Measurements from ENCODE around the gene WARS2. TPM values are rescaled to one million over a fixed set of nuclear protein-coding genes. Genes with fewer than 3 reads are reported as not detected.
A peak's percentile ranks its signal among the peaks of the same experiment; 100 is the strongest.

Gene WARS2
- total RNA-seq, 4 donors from 2014 or later, result 5.8 to 16.5 (median 6.5) TPM

GRCh38 chr1:119086830-119087229 is 53.6 kb downstream of the WARS2 start:
- in situ Hi-C loops (cut with MboI; ENCODE audit: low sequenced_read_pairs in 4 of 4) (no loop called here), intact Hi-C loops (cut with DNase I; ENCODE audit: low total_unique reads) (no loop called here)

DNA sequence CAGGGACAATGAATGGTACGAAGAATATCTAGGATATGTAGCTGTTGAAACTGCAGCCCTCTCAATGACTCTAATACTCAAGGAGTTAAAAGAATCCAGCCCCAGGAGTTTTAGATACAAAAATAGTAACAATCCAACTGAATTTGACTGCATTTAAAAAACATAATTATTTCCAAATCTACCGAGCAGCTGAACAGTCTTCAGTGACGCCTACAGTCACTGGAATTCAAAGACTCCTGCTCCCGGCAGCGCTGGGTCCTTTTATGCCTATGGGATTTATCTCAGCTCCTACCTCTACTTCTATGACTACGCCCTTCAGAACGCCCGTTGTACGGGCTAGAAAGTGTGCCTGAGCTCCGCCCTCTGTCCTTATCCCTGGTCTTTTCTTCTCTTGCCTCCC is 55.7 kb downstream of the WARS2 start:
- intact Hi-C loops (cut with DNase I; ENCODE audit: low total_unique reads), result no loop called here

More at GRCh38 chr1:119086830-119087229, 53.6 kb downstream of the WARS2 start:
- H3K27ac ChIP-seq, result no peak overlapping the region
- H3K27me3 ChIP-seq, result no peaks in the 10 kb centered on the region
- no peak for ATAC-seq
- no peaks in the 10 kb centered on the region for H3K36me3 ChIP-seq
- no peak overlapping the region for H3K4me3 ChIP-seq
- DNase-seq, result no peak
- no peak for TF ChIP-seq CTCF (IDR thresholded peaks at IDR 0.05 in 4 of 5, conservative IDR thresholded peaks at IDR 0.05 in 1 of 5)
- TF ChIP-seq POLR2A (IDR thresholded peaks at IDR 0.05), result no peak
- H3K4me1 ChIP-seq, result peaks cover 10 to 11% of the 10 kb centered on the region in 2 donors
- H3K9me3 ChIP-seq, result no peaks in the 10 kb centered on the region

GRCh38 chr1:119083980-119084379 is 56.5 kb downstream of the WARS2 start:
- in situ Hi-C loops (cut with MboI; ENCODE audit: low sequenced_read_pairs in 4 of 4), result no loop called here
- Histone ChIP-seq H3K36me3 (no peaks in the 10 kb centered on the region), H3K9me3 (no peaks in the 10 kb centered on the region), H3K27ac (no peak overlapping the region), H3K4me3 (peak overlapping the region in 1 of 4 donors; percentile 2), H3K27me3 (no peaks in the 10 kb centered on the region), H3K4me1 (peaks cover 4 to 9% of the 10 kb centered on the region in 2 donors)
- ATAC-seq (no peak), DNase-seq (no peak)
- intact Hi-C loops (cut with DNase I; ENCODE audit: low total_unique reads), result no loop called here
- TF ChIP-seq POLR2A (IDR thresholded peaks at IDR 0.05), result no peak

More for the DNA sequence above, 55.7 kb downstream of the WARS2 start:
- no peaks in the 10 kb centered on the region for H3K9me3 ChIP-seq
- TF ChIP-seq POLR2A (IDR thresholded peaks at IDR 0.05) (no peak), CTCF (IDR thresholded peaks at IDR 0.05 in 4 of 5, conservative IDR thresholded peaks at IDR 0.05 in 1 of 5) (no peak)
- peak overlapping the region in 1 of 4 donors; percentile 4 for H3K27ac ChIP-seq
- in situ Hi-C loops (cut with MboI; ENCODE audit: low sequenced_read_pairs in 4 of 4), result no loop called here
- H3K4me3 ChIP-seq, result no peak overlapping the region
- DNase-seq, result no peak
- no peaks in the 10 kb centered on the region for H3K36me3 ChIP-seq
- ATAC-seq, result no peak
- H3K4me1 ChIP-seq, result peaks cover 4 to 9% of the 10 kb centered on the region in 2 donors
- no peaks in the 10 kb centered on the region for H3K27me3 ChIP-seq

DNA sequence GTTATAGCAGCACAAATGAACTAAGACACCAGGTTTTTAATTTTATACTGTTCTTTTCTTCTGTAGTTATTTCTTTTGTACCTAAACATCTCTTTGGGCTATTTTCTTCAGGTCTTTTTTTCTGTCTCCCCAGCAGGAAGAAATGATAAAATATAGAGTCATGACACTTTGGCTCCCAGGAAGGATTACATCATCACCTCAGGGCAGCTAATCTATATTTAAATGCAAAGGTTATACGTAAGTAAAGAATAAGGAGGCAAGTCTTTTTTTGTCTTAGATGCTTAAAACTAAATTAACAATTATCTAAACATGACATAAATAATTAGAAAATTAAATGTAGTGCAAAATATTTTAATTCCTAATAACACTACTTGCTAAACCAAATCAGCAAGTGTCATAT is 57.0 kb downstream of the WARS2 start:
- Histone ChIP-seq H3K4me3 (no peak overlapping the region), H3K27ac (no peak overlapping the region), H3K36me3 (no peaks in the 10 kb centered on the region), H3K4me1 (peaks cover under 1 to 9% of the 10 kb centered on the region in 2 donors), H3K27me3 (no peaks in the 10 kb centered on the region), H3K9me3 (no peaks in the 10 kb centered on the region)
- intact Hi-C loops (cut with DNase I; ENCODE audit: low total_unique reads), result no loop called here
- no peak for DNase-seq
- in situ Hi-C loops (cut with MboI; ENCODE audit: low sequenced_read_pairs in 4 of 4), result no loop called here
- no peak for ATAC-seq
- TF ChIP-seq POLR2A (IDR thresholded peaks at IDR 0.05), result no peak
- TF ChIP-seq CTCF (IDR thresholded peaks at IDR 0.05 in 4 of 5, conservative IDR thresholded peaks at IDR 0.05 in 1 of 5), result no peak

GRCh38 chr1:119081700-119082099 is 58.8 kb downstream of the WARS2 start:
- peaks cover 0 to 9% of the 10 kb centered on the region in 2 donors for H3K4me1 ChIP-seq
- H3K27me3 ChIP-seq, result no peaks in the 10 kb centered on the region
- no peak overlapping the region for H3K27ac ChIP-seq
- no peak overlapping the region for H3K4me3 ChIP-seq
- no peaks in the 10 kb centered on the region for H3K36me3 ChIP-seq
- in situ Hi-C loops (cut with MboI; ENCODE audit: low sequenced_read_pairs in 4 of 4), result no loop called here
- ATAC-seq, result no peak
- no peak for DNase-seq
- TF ChIP-seq CTCF (IDR thresholded peaks at IDR 0.05 in 4 of 5, conservative IDR thresholded peaks at IDR 0.05 in 1 of 5) (no peak), POLR2A (IDR thresholded peaks at IDR 0.05) (no peak)
- intact Hi-C loops (cut with DNase I; ENCODE audit: low total_unique reads), result no loop called here
- no peaks in the 10 kb centered on the region for H3K9me3 ChIP-seq

Measured in gastrocnemius medialis (tissue), 4 donors.